CD4-positive, alpha-beta T cell treated with Interleukin-2 at 100 ng/mL for 4 hours (primary cell): ENCODE measurements around the gene PITX2.

Experiments used
- DNase-seq: peaks from one replicate; pipeline ENCODE4 v3.0.0-alpha.2; 2020; ENCODE audit warnings: low spot score

The PITX2 gene

GRCh38 chr4:110636171-110636679 lies 13.3 kb upstream of the PITX2 start:
- no peak for DNase-seq

- DNase-seq: no peak
Measured at GRCh38 chr4:110635163-110635865, 12.4 kb upstream of the PITX2 start.

GRCh38 chr4:110634350-110635162 lies 11.7 kb upstream of the PITX2 start:
- no peak for DNase-seq

- DNase-seq: no peak
Measured at GRCh38 chr4:110633358-110634341, 10.8 kb upstream of the PITX2 start.

GRCh38 chr4:110632506-110633357 lies 9.9 kb upstream of the PITX2 start:
- no peak for DNase-seq

GRCh38 chr4:110631584-110632505 lies 9.0 kb upstream of the PITX2 start:
- no peak for DNase-seq

GRCh38 chr4:110630688-110631402 lies 8.0 kb upstream of the PITX2 start:
- DNase-seq: no peak

- no peak for DNase-seq
Measured at GRCh38 chr4:110629780-110630687, 7.2 kb upstream of the PITX2 start.

- no peak for DNase-seq
Measured at GRCh38 chr4:110629214-110629754, 6.4 kb upstream of the PITX2 start.

- no peak for DNase-seq
Measured at GRCh38 chr4:110628663-110629213, 5.9 kb upstream of the PITX2 start.

- no peak for DNase-seq
Measured at GRCh38 chr4:110627977-110628662, 5.2 kb upstream of the PITX2 start.

- DNase-seq: no peak
Measured at GRCh38 chr4:110626532-110627153, 3.8 kb upstream of the PITX2 start.

- no peak for DNase-seq
Measured at GRCh38 chr4:110625576-110626257, 2.8 kb upstream of the PITX2 start.

GRCh38 chr4:110624904-110625494 lies 2.1 kb upstream of the PITX2 start:
- DNase-seq: no peak

GRCh38 chr4:110624398-110624780 lies 1.5 kb upstream of the PITX2 start:
- no peak for DNase-seq
